Mesothelial cell of epicardium (in vitro differentiated cells): Measurements from ENCODE around the gene CDK18. TPM values are rescaled to one million over a fixed set of nuclear protein-coding genes. Genes with fewer than 3 reads are reported as not detected.

Experiments used
- DNase-seq, 2 experiments: peaks; one replicate each; pipeline ENCODE4 v3.0.0; 2021; ENCODE audit warnings: low spot score in 2 of 2; ENCODE audit not compliant: unreplicated experiment in 2 of 2
- H3K27ac Mint-ChIP-seq: 2 replicates; pipeline ENCODE4 v1.8.0; 2021; ENCODE audit warnings: mixed read lengths
- H3K27me3 Mint-ChIP-seq: 2 replicates; pipeline ENCODE4 v1.8.0; 2021; ENCODE audit warnings: low read depth, mixed read lengths
- H3K36me3 Mint-ChIP-seq: 2 replicates; pipeline ENCODE4 v1.8.0; 2021; ENCODE audit warnings: mixed read lengths
- H3K4me1 Mint-ChIP-seq: 2 replicates; pipeline ENCODE4 v1.8.0; 2021; ENCODE audit warnings: mixed read lengths
- H3K4me3 Mint-ChIP-seq: 2 replicates; pipeline ENCODE4 v1.8.0; 2021; ENCODE audit warnings: mild to moderate bottlenecking, moderate library complexity, mixed read lengths
- H3K9me3 Mint-ChIP-seq: 2 replicates; pipeline ENCODE4 v1.8.0; 2021; ENCODE audit warnings: mixed read lengths
- total RNA-seq: library from RNA; stranded (reverse); gene quantifications from 3 replicates; pipeline ENCODE4 v1.2.1, GENCODE V29; 2021
- TF ChIP-seq, protein P1 (sequence below): fragments of 200-600 bp; sonication (generic); IDR thresholded peaks from one replicate; pipeline ENCODE4 v1.5.0; 2021; ENCODE audit warnings: antibody characterized with exemption; ENCODE audit not compliant: unreplicated experiment

CDK18 gene
- total RNA-seq, 1 donor from 2014 or later: 28.7 TPM

DNA sequence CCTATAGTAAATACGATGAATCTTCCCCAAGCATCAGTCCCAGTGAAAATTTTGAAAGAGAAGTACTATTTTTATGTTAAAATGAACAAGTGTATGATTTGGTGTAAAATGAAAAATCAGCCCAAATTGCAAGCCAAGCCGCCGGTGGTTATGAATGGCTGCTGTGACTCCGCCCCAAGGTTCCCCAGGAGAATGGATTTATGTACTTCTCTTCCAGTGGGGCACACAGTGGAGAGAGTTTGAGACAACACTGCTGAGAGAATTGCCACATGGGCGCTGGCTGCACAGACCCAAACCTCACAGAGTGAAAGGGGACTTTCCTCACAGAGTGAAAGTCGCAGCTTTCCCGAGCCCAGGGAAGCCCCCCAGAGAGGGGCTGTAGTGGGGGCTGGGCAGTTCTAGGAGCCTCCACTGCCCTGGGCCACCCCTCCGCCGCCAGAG, 24.0 kb downstream of the CDK18 start:
- TF ChIP-seq, protein P1, sequence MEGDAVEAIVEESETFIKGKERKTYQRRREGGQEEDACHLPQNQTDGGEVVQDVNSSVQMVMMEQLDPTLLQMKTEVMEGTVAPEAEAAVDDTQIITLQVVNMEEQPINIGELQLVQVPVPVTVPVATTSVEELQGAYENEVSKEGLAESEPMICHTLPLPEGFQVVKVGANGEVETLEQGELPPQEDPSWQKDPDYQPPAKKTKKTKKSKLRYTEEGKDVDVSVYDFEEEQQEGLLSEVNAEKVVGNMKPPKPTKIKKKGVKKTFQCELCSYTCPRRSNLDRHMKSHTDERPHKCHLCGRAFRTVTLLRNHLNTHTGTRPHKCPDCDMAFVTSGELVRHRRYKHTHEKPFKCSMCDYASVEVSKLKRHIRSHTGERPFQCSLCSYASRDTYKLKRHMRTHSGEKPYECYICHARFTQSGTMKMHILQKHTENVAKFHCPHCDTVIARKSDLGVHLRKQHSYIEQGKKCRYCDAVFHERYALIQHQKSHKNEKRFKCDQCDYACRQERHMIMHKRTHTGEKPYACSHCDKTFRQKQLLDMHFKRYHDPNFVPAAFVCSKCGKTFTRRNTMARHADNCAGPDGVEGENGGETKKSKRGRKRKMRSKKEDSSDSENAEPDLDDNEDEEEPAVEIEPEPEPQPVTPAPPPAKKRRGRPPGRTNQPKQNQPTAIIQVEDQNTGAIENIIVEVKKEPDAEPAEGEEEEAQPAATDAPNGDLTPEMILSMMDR: no peak
- H3K27me3 Mint-ChIP-seq: peaks cover 3% of the 10 kb centered on the region
- peaks cover 6% of the 10 kb centered on the region for H3K36me3 Mint-ChIP-seq
- no peak overlapping the region for H3K4me3 Mint-ChIP-seq
- no peaks in the 10 kb centered on the region for H3K9me3 Mint-ChIP-seq
- DNase-seq: no peak
- H3K4me1 Mint-ChIP-seq: peaks cover 4% of the 10 kb centered on the region
- no peak overlapping the region for H3K27ac Mint-ChIP-seq

DNA sequence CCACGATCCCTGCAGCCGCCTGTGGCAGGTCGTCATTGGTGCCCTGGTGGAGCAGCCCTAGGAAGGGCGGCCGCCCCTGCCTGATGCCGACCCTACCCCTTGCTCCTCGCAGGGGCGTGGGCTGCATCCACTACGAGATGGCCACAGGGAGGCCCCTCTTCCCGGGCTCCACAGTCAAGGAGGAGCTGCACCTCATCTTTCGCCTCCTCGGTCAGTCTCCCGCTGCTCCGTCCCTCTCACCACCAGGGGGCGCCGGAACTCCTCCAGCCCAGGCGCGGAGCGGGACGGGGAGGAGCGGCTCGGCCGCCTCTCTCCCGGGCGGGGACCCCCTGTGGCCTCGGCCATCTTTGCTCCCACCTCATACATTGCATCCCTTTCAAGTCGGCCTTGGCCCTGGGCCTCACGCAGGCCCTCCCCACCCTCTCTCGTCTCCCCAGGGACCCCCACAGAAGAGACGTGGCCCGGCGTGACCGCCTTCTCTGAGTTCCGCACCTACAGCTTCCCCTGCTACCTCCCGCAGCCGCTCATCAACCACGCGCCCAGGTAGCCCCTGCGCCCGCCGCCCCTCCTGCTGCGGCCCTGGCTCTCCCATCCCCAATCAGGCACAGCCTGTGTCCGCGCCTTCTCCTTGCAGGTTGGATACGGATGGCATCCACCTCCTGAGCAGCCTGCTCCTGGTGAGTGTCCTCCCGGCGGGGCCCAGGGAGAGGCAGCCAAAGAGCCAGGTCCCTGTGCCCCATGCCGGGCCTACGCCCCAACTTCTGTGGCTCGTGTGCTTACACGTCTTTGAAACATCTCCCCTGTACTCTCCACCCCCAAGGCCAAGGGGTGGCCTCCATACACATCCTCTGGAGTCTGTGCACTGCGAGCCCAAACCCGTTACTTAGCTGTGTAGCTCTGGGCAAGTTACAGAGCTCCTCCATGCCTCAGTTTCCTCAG, 24.7 kb downstream of the CDK18 start:
- H3K36me3 Mint-ChIP-seq: peaks cover 6% of the 10 kb centered on the region
- H3K4me1 Mint-ChIP-seq: peaks cover 11% of the 10 kb centered on the region
- no peak overlapping the region for H3K27ac Mint-ChIP-seq
- no peak overlapping the region for H3K4me3 Mint-ChIP-seq
- DNase-seq: peak; percentile 88 to 94
- no peaks in the 10 kb centered on the region for H3K9me3 Mint-ChIP-seq
- TF ChIP-seq, protein P1: peak; percentile 97
- peaks cover 3% of the 10 kb centered on the region for H3K27me3 Mint-ChIP-seq

DNA sequence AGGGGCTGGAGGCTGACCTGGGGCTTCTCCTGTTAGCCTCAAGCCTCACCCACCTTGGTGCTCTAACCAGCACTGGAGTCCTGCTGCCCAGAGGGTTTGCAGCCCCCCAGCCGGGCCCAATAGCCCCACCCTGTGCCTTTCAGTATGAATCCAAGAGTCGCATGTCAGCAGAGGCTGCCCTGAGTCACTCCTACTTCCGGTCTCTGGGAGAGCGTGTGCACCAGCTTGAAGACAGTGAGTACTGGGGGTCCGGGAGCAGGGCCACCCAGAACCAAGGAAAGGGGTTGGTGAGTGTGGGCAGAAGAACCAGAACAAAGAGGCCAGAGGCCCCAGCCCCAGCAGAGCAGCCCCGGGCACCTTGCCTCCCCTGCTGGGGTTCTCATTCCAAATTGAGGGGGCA, 25.6 kb downstream of the CDK18 start:
- Mint-ChIP-seq H3K4me1 (peaks cover 12% of the 10 kb centered on the region), H3K27me3 (peaks cover 3% of the 10 kb centered on the region), H3K4me3 (no peak overlapping the region), H3K36me3 (peaks cover 6% of the 10 kb centered on the region), H3K9me3 (no peaks in the 10 kb centered on the region), H3K27ac (no peak overlapping the region)
- DNase-seq: no peak
- TF ChIP-seq, protein P1: no peak

DNA sequence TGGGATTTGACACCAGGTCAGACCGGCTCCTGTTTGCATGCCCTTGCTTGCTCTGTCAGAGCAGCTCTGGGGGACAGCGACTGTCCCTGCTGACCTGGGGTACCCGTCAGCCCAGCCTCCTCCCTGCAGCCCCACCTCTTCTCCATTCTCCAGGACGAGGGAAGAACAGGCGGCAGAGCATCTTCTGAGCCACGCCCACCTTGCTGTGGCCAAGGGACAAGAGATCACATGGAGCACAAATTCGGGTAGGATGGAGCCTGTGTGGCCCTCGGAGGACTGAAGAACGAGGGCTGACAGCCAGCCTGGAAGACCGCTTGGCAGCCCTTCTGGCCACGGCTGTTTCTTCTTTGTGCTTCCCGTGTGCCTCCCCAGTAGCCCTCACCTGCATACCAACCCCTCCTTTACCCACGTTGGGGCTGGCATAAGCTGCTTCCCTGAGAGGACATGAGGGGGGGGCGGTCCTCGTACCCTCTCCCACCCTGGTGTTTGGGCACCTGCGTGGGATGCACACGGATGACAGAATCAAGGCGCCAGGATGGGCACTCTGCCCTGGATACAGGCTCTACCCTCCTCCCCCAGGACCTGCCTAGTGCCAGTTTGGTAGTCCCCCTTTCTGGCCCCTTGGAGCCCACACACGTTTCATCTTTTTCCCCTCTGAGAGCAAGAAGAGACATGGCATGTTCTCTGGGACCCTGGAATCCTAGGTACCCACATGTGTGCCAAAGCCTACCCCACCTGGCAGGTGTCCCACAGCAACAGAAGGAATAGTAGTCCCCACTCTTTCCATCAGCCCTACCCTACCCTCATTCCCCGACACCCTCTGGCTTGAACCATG, 26.9 kb downstream of the CDK18 start:
- H3K27ac Mint-ChIP-seq: no peak overlapping the region
- H3K4me3 Mint-ChIP-seq: no peak overlapping the region
- peaks cover 12% of the 10 kb centered on the region for H3K4me1 Mint-ChIP-seq
- no peaks in the 10 kb centered on the region for H3K9me3 Mint-ChIP-seq
- H3K27me3 Mint-ChIP-seq: peaks cover 8% of the 10 kb centered on the region
- no peak for DNase-seq
- H3K36me3 Mint-ChIP-seq: peaks cover 6% of the 10 kb centered on the region
- TF ChIP-seq, protein P1: no peak

DNA sequence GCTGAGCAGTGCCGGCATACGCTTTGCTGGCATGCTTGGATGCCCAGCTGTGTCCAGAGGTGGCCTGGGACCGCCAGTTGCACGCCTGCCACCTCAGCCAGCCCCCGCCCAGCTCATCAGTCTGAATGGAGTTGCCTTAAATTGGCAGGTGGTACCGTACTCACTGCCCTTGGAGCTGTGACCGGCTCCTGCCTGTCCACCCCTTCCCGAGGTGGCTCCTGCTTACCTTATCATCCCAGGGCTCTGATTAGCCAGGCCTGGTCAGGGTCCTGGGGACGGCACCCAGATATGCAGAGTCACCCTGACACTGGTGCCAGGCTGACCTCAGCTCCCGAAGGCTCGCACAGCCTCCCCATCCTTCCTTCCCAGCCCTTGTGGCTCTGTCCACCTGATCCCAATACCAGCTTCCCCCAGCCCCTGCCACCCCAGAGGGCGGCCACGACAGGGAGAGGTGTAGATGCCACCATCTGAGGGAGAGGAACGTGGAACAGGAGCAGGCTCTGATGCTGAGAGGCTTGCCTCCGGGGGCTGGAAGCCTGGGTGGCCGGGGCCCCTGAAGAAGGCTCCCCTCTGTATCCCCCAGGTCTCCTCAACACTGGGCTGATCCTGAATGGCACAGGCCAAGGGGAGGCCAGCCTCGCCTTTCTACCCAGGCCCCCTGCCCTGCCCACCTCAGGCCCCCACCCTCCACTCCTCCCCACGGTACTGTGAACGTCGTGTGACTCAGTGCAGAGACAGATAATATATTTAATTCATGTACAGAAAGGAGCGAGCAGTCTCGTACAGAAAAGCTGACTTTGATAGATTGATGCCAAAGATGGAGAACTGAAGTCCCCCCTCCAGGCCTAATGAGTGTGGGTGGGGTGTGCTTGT, 27.8 kb downstream of the CDK18 start:
- Mint-ChIP-seq H3K9me3 (no peaks in the 10 kb centered on the region), H3K4me1 (peaks cover 12% of the 10 kb centered on the region), H3K4me3 (no peak overlapping the region), H3K27ac (no peak overlapping the region), H3K27me3 (peaks cover 15% of the 10 kb centered on the region), H3K36me3 (peaks cover 6% of the 10 kb centered on the region)
- TF ChIP-seq, protein P1: no peak
- no peak for DNase-seq
